ENCODE results near the gene ALKAL2.

Gene ALKAL2

DNA sequence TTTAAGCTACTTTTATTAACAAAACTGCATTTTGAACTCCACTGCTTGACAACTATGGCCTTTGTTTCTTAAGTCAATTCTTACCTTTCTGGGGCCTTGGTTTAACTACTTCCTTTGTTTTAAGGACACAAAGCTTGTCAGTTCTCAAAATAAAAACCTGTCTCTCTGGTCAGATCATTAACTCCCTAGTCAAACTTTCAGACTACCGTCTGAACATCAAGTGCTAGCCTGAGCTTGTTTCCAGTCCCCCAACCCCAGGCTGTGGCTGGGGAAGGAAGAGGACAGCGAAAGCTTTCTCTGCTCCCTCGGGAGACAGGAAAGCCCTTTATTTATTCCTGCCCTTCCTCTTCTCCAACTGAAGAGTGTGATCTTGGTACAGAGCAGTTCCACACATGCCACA, 25.8 kb downstream of the ALKAL2 start:
- Histone ChIP-seq H3K27me3 (ENCODE audit: insufficient read depth, poor library complexity, severe bottlenecking) (no peaks in the 10 kb centered on the region), H3K27ac (ENCODE audit: poor library complexity, severe bottlenecking) (no peak overlapping the region), H3K9me3 (ENCODE audit: severe bottlenecking) (peaks cover 9% of the 10 kb centered on the region), H3K4me3 (ENCODE audit: severe bottlenecking) (no peak overlapping the region), H3K4me1 (ENCODE audit: insufficient read depth, poor library complexity, severe bottlenecking) (peaks cover 15% of the 10 kb centered on the region), H3K36me3 (ENCODE audit: low read depth) (peaks cover 24% of the 10 kb centered on the region)
- DNase-seq (ENCODE audit: low spot score) (no peak), ATAC-seq (ENCODE audit: low read depth) (no peak)
- TF ChIP-seq, protein P1, sequence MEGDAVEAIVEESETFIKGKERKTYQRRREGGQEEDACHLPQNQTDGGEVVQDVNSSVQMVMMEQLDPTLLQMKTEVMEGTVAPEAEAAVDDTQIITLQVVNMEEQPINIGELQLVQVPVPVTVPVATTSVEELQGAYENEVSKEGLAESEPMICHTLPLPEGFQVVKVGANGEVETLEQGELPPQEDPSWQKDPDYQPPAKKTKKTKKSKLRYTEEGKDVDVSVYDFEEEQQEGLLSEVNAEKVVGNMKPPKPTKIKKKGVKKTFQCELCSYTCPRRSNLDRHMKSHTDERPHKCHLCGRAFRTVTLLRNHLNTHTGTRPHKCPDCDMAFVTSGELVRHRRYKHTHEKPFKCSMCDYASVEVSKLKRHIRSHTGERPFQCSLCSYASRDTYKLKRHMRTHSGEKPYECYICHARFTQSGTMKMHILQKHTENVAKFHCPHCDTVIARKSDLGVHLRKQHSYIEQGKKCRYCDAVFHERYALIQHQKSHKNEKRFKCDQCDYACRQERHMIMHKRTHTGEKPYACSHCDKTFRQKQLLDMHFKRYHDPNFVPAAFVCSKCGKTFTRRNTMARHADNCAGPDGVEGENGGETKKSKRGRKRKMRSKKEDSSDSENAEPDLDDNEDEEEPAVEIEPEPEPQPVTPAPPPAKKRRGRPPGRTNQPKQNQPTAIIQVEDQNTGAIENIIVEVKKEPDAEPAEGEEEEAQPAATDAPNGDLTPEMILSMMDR (IDR thresholded peaks at IDR 0.05; ENCODE audit: poor library complexity, severe bottlenecking), result no peak

DNA sequence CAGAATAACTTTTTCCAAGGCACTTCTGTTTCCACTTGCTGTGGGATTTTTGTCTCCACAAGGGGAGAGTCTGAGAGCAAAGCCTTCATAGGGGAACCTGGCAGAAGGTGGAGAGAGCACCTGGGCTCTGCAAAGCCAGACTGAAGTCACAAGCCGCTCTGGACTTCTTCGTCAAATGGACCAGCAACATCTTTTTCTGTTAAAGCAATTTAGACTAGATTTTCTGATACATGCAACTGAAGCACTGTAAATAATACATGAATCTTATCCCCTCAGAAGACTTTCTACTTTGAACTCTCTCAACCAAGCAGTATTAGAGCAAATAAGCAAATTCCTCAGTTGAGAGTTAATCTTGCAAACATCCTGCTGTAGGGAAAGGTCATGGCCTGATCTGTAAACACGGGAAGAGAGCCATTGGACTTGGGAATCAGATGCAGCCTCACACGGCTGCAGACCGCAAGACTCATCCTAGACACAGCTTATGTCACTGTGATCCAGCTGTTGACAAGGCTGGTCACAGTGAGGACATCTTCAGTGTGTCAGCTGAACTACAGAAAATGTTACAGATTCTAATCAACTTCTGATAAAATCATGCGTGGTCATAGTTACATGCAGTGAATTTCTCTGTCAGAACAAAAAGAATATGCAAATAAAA, 27.3 kb downstream of the ALKAL2 start:
- Histone ChIP-seq H3K4me3 (ENCODE audit: severe bottlenecking) (no peak overlapping the region), H3K27ac (ENCODE audit: poor library complexity, severe bottlenecking) (no peak overlapping the region), H3K36me3 (ENCODE audit: low read depth) (peaks cover 22% of the 10 kb centered on the region), H3K4me1 (ENCODE audit: insufficient read depth, poor library complexity, severe bottlenecking) (peaks cover 4% of the 10 kb centered on the region), H3K27me3 (ENCODE audit: insufficient read depth, poor library complexity, severe bottlenecking) (no peaks in the 10 kb centered on the region), H3K9me3 (ENCODE audit: severe bottlenecking) (peaks cover 9% of the 10 kb centered on the region)
- ATAC-seq (ENCODE audit: low read depth), result no peak
- TF ChIP-seq, protein P1 (IDR thresholded peaks at IDR 0.05; ENCODE audit: poor library complexity, severe bottlenecking), result no peak
- no peak for DNase-seq (ENCODE audit: low spot score)

DNA sequence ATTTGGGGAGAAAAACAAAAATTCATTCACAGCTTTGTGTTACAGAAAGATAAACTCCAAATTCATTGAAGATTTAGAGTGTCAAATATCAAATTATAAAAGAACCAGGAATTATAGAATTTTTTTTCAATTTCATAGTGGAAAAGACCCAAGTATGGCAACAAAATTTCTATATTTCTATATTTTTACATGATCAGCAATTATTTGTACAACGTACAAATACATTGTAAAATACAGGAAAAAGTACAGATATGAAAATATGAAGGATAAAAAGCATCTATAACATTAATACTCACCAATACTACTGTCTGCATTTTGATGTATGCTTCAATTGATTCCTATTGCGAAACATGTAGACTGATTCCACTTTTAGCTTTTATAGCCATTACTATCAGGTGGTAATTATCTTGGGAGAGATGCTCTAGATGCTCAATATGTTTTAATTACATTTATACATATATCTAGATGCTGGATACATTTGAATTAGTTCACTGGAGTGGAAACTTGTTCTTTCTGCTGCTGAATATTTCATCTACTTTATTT, 28.0 kb downstream of the ALKAL2 start:
- no peaks in the 10 kb centered on the region for H3K27me3 ChIP-seq (ENCODE audit: insufficient read depth, poor library complexity, severe bottlenecking)
- H3K4me3 ChIP-seq (ENCODE audit: severe bottlenecking), result no peak overlapping the region
- TF ChIP-seq, protein P1 (IDR thresholded peaks at IDR 0.05; ENCODE audit: poor library complexity, severe bottlenecking), result no peak
- DNase-seq (ENCODE audit: low spot score), result no peak
- H3K36me3 ChIP-seq (ENCODE audit: low read depth), result peaks cover 22% of the 10 kb centered on the region
- H3K27ac ChIP-seq (ENCODE audit: poor library complexity, severe bottlenecking), result no peak overlapping the region
- peaks cover 3% of the 10 kb centered on the region for H3K4me1 ChIP-seq (ENCODE audit: insufficient read depth, poor library complexity, severe bottlenecking)
- ATAC-seq (ENCODE audit: low read depth), result no peak
- H3K9me3 ChIP-seq (ENCODE audit: severe bottlenecking), result peaks cover 9% of the 10 kb centered on the region

DNA sequence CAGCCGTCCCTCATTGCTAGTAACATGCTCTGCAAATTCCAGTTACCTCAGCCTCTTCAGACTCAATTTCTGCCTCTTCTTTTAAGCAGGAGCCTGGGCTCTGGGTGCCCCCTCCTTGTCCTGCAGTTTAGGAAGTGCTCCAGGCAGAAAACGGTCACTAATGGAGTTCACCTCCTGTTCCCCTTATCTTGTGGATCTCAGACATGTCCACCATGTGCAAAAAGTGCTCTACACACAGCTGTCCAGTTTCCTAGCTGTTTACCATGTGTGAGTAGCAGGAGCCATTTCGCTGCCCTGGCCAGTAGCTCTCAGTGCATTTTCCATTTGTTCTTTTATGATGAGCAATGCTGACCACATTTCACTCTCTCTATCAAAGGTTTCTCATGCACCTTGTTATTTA, 29.0 kb downstream of the ALKAL2 start:
- H3K4me3 ChIP-seq (ENCODE audit: severe bottlenecking), result no peak overlapping the region
- peaks cover 9% of the 10 kb centered on the region for H3K9me3 ChIP-seq (ENCODE audit: severe bottlenecking)
- no peaks in the 10 kb centered on the region for H3K27me3 ChIP-seq (ENCODE audit: insufficient read depth, poor library complexity, severe bottlenecking)
- DNase-seq (ENCODE audit: low spot score) (no peak), ATAC-seq (ENCODE audit: low read depth) (no peak)
- H3K27ac ChIP-seq (ENCODE audit: poor library complexity, severe bottlenecking), result no peak overlapping the region
- H3K36me3 ChIP-seq (ENCODE audit: low read depth), result peaks cover 22% of the 10 kb centered on the region
- TF ChIP-seq, protein P1 (IDR thresholded peaks at IDR 0.05; ENCODE audit: poor library complexity, severe bottlenecking), result no peak
- H3K4me1 ChIP-seq (ENCODE audit: insufficient read depth, poor library complexity, severe bottlenecking), result peaks cover 3% of the 10 kb centered on the region

DNA sequence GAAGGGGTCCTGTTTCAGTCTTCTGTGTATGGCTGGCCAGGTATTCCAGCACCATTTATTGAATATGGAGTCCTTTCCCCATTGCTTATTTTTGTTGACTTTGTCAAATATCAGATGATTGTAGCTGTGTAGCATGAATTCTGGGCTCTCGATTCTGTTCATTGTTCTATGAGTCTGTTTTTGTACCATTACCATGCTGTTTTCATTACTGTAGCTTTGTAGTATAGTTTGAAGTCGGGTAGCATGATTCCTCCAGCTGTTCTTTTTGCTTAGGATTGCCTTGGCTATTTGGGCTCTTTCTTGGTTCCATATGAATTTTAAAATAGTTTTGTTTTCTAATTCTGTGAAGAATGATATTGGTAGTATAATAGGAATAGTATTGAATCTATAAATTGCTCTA, 30.0 kb downstream of the ALKAL2 start:
- Histone ChIP-seq H3K36me3 (ENCODE audit: low read depth) (peaks cover 22% of the 10 kb centered on the region), H3K4me1 (ENCODE audit: insufficient read depth, poor library complexity, severe bottlenecking) (peaks cover 3% of the 10 kb centered on the region), H3K27me3 (ENCODE audit: insufficient read depth, poor library complexity, severe bottlenecking) (no peaks in the 10 kb centered on the region), H3K4me3 (ENCODE audit: severe bottlenecking) (no peak overlapping the region), H3K27ac (ENCODE audit: poor library complexity, severe bottlenecking) (no peak overlapping the region), H3K9me3 (ENCODE audit: severe bottlenecking) (peaks cover 9% of the 10 kb centered on the region)
- ATAC-seq (ENCODE audit: low read depth) (no peak), DNase-seq (ENCODE audit: low spot score) (no peak)
- TF ChIP-seq, protein P1 (IDR thresholded peaks at IDR 0.05; ENCODE audit: poor library complexity, severe bottlenecking), result no peak
